Measurements from ENCODE around the gene PRKCH. TPM values are rescaled to one million over a fixed set of nuclear protein-coding genes. Genes with fewer than 3 reads are reported as not detected.

PRKCH gene
- total and polyA plus RNA-seq, 2 of the 13 experiments (the other 11 are each of a cell fraction or from before 2014, with no cell fraction given) = 0.48 to 1.3 TPM

- TF ChIP-seq, protein P1, sequence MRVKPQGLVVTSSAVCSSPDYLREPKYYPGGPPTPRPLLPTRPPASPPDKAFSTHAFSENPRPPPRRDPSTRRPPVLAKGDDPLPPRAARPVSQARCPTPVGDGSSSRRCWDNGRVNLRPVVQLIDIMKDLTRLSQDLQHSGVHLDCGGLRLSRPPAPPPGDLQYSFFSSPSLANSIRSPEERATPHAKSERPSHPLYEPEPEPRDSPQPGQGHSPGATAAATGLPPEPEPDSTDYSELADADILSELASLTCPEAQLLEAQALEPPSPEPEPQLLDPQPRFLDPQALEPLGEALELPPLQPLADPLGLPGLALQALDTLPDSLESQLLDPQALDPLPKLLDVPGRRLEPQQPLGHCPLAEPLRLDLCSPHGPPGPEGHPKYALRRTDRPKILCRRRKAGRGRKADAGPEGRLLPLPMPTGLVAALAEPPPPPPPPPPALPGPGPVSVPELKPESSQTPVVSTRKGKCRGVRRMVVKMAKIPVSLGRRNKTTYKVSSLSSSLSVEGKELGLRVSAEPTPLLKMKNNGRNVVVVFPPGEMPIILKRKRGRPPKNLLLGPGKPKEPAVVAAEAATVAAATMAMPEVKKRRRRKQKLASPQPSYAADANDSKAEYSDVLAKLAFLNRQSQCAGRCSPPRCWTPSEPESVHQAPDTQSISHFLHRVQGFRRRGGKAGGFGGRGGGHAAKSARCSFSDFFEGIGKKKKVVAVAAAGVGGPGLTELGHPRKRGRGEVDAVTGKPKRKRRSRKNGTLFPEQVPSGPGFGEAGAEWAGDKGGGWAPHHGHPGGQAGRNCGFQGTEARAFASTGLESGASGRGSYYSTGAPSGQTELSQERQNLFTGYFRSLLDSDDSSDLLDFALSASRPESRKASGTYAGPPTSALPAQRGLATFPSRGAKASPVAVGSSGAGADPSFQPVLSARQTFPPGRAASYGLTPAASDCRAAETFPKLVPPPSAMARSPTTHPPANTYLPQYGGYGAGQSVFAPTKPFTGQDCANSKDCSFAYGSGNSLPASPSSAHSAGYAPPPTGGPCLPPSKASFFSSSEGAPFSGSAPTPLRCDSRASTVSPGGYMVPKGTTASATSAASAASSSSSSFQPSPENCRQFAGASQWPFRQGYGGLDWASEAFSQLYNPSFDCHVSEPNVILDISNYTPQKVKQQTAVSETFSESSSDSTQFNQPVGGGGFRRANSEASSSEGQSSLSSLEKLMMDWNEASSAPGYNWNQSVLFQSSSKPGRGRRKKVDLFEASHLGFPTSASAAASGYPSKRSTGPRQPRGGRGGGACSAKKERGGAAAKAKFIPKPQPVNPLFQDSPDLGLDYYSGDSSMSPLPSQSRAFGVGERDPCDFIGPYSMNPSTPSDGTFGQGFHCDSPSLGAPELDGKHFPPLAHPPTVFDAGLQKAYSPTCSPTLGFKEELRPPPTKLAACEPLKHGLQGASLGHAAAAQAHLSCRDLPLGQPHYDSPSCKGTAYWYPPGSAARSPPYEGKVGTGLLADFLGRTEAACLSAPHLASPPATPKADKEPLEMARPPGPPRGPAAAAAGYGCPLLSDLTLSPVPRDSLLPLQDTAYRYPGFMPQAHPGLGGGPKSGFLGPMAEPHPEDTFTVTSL (CRISPR knock-in tag; IDR thresholded peaks at IDR 0.05; ENCODE audit: borderline replicate concordance) = no peak
- TF ChIP-seq, protein P2, sequence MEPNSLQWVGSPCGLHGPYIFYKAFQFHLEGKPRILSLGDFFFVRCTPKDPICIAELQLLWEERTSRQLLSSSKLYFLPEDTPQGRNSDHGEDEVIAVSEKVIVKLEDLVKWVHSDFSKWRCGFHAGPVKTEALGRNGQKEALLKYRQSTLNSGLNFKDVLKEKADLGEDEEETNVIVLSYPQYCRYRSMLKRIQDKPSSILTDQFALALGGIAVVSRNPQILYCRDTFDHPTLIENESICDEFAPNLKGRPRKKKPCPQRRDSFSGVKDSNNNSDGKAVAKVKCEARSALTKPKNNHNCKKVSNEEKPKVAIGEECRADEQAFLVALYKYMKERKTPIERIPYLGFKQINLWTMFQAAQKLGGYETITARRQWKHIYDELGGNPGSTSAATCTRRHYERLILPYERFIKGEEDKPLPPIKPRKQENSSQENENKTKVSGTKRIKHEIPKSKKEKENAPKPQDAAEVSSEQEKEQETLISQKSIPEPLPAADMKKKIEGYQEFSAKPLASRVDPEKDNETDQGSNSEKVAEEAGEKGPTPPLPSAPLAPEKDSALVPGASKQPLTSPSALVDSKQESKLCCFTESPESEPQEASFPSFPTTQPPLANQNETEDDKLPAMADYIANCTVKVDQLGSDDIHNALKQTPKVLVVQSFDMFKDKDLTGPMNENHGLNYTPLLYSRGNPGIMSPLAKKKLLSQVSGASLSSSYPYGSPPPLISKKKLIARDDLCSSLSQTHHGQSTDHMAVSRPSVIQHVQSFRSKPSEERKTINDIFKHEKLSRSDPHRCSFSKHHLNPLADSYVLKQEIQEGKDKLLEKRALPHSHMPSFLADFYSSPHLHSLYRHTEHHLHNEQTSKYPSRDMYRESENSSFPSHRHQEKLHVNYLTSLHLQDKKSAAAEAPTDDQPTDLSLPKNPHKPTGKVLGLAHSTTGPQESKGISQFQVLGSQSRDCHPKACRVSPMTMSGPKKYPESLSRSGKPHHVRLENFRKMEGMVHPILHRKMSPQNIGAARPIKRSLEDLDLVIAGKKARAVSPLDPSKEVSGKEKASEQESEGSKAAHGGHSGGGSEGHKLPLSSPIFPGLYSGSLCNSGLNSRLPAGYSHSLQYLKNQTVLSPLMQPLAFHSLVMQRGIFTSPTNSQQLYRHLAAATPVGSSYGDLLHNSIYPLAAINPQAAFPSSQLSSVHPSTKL (CRISPR knock-in tag; IDR thresholded peaks at IDR 0.05) = no peak
Observed at GRCh38 chr14:61569812-61570548, 248.6 kb downstream of the PRKCH start (continued).
